GM21367 (cell line): ENCODE data around the gene SPRY2.
"Not testable (repeated sequence)": the region's sequence is repeated elsewhere in the genome, so short reads cannot be mapped to it uniquely, and the experiment has no call there.

Experiments used
- ATAC-seq: cut with Tn5 transposase; IDR thresholded peaks from one replicate; pipeline ENCODE4 v1.9.1; 2021; ENCODE audit not compliant: unreplicated experiment

Gene SPRY2

DNA sequence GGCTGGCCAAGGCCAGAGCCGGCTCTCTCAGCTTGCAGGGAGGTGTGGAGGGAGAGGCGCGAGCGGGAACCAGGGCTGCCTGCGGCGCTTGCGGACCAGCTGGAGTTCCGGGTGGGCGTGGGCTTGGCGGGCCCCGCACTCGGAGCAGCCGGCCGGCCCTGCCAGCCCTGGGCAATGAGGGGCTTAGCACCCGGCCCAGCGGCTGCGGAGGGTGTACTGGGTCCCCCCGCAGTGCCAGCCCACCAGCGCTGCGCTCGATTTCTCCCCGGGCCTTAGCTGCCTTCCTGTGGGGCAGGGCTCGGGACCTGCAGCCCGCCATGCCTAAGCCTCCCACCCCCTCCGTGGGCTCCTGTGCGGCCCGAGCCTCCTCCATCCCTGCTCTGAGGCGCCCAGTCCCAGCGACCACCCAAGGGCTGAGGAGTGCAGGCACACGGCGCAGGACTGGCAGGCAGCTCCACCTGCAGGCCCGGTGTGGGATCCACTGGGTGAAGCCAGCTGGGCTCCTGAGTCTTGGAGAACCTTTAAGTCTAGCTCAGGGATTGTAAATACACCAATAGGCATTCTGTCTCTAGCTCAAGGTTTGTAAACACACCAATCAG lies 14.7 kb upstream of the SPRY2 start:
- not testable (repeated sequence) for ATAC-seq

DNA sequence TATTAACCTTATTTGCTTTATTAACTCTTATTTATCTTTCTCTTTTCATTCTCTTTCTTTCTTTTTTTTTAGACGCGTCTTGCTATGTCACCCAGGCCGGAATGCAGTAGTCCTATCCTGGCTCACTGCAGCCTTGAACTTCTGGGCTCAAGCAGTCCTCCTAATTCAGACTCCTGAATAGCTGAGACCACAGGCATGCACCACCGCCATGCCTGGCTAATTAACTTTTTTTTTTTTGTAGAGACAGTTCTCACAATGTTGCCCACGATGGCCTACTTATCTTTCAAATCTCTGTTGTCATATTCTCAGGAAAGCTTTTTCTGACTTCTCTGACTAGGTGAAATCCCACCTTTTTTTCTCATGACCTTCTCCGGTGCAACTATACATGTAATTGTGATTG lies 7.8 kb upstream of the SPRY2 start:
- no peak for ATAC-seq

DNA sequence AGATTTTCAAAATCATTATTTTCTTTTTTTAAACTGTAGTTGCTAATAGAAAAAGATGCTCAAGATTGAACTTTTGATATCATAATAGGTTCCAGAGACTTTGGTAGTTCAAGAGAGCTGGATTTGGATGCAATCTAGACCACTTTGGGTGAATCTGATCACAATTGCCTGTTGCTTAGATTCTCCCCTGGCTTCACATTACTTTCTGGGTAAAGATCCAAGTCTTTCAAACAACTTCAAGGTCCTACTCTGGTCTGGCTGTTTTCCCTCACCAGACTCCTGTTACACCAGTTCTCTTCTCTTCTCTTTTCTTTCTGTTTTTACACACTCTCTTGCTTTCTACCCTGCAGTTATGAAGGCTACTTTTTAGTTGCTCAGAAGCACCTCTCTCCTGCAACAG lies 7.4 kb upstream of the SPRY2 start:
- no peak for ATAC-seq

DNA sequence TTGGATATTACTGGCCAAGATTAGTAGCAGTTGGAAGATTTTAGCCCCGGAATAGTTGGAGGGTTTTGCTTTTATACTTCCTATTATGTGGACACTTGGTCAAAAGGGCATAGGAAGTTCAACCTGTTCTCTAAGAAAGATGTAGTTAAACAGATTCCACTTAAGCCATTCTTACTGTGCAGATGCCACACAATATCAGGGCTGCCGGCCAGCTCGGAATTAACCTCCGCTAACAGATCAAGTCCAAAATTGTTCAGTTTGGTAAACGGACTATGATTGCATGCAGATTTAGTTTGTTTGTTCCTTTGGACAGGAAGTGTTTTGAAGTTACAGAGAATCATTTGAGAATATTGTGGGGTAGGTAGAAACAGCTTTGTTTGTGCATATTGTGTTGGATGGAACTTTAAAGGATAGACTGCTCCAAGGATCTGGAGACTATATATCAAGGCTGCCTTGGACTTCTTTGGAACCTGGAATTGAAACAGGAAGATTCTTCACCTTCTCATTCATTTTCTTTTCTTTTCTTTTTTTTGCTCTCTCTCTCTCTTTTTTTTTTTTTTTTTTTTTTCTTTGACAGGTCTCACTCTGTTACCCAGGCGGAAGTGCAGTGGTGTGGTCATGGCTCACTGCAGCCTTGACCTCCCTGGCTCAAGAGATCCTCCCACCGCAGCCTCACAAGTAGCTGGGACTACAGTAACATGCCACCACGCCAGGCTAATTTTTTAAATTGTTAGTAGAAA lies 5.0 kb upstream of the SPRY2 start:
- no peak for ATAC-seq

DNA sequence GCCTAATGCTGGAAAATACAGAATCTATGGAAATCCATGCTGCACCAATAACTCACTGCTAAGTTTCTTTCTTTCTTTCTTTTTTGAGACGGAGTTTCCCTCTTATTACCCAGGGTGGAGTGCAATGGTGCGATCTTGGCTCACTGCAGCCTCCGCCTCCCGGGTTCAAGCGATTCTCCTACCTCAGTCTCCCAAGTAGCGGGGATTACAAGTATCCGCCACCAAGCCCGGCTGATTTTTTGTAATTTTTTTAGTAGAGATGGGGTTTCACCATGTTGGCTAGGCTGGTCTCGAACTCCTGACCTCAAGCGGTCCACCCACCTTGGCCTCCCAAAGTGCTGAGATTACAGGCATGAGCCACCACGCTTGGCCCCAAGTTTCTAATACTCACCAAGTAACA lies 3.1 kb upstream of the SPRY2 start:
- not testable (repeated sequence) for ATAC-seq

DNA sequence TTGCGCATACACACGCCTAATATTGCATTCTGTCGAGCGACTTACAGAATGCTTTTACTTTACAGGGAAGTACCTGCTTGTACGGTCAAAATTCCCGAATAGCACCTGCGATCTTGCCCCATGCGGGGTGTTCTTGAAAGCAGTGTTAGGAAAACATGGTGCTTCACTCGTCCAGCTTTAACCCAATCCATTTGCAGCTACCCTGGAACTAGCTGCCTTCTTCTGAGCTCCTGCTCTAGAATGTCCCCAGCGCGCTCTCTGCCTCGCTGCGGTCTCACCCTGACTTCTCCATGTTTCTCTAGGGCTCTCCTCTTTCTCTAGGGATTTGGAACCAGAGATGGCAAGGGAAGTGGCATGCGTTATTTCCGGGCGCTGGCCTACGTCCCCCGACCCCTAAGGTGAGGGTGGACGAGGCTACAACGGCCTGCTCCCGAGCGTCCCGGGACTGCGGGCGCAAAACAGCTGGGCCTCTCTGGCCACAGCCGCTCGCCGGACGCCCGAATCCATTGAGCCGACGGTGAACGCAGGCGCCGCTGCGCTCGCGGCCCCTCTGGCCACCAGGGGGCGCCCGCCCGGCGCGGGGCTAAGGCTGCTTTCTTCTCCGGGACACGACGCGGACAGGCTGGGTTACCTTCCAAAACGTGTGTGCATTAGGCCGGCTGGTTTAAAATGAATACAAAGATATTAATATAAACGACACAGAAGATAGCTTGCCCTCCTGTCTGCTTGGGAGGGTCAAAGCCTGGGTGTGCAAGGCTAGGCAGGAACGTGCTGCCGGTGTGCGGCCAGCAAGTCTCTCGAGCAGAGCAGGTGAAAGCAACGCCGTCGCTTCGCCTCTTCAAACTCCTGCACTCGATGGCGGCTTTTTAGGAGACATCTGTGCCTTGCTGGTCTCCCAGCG lies 1.8 kb upstream of the SPRY2 start:
- peak; percentile 67 for ATAC-seq

DNA sequence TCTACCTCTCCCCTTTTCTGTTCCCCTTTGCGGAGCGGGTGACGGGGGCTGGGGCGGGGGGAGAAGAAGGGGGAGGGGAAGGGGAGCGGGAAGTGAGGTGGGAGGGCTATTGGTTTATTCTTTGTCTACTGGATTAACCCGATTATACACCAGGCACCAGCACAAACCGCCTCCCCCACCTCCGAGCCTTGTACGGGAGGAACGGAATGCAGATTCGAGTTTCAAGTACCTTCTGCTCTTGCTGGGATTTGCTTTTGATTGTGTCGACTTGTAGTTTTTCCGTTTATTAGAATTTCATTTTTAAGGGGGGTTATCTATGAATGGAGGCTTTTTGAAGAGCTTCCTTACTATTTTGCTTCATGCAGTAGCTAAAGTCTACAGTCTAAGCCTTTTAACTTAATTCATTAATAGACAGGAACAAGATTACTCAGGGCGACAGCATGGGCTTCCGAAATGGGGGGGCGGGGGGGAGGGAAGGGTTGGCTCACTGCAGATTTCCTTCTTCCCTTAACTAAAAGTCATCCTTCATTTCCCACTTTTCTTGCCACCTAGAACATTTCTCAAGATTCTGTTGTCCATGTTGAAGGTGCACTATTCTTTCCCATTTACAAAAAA lies 937 bp upstream of the SPRY2 start:
- ATAC-seq = no peak

DNA sequence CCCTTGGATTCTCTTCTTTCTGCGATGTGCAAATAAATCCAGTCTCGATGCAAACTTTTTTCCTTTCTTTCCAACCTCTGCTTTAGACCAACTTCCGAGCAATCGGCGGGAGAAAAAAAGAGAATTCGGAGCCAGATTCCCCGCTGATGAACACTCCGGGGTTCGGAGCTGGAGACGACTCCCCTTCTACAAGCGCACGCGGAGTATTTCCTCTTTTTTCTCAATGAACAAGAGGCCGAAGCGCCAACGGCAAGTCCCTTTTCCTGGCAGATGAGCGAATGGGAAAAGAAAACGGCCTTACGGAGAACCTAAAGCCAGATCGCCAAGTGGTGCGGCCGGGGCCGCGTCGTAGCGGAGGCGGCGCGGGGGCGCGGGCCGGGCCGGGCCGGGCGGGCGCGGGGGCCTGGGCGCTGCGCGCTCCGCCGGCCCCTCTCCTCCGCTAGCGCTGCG lies 250 bp downstream of the SPRY2 start:
- peak; percentile 26 for ATAC-seq

DNA sequence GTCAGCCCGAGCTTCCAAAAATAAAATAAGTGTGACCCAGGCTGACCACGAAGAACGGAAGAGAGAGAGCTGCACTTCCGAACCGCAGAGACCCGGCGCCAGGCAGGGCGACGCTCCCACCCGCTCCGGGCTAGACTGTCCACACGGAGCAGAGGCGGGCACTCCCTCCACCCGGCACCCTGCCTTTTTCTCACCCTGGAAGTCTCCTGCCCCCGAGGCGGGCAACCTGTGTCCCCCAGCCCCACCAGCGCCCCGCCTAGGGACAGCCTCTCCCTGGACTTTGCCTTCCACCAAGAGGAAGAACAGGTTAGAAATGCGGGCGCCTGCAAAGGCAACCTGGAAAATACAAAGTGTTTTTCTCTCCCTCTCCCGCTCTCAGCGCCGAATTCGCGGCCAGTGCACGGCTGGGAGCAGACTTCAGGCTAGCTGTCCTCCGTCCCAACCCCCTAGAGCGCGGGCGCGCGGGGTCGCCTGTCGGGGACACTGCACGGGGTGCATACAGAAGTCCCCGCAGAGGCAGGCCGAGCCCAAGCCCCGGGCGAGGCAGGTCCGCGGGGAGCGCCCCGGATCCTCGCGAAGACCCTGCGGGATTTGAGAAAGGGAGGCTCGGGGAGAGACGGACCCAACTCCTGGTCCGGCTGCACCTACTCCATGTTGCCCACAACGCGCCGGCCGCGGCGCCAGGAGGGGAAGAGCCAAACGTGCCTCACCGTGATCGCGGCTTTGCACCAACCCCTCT lies 845 bp downstream of the SPRY2 start:
- ATAC-seq = peak; percentile 22

DNA sequence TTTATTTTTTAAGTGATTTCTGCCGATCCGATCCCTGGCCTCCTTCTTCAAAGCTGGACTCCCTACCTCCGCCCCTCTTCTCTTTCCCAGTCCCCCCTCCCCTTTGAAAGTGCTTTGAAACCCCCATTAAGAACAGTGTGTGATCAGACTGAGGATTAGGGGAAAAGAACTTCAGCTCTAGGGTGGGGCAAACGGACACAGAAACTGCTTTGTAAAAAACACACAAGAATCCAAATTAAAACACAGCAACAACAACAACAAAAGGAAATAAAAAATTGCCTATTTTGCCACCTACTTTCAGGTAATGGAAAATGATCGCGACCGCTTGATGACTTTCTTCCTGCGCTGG lies 1.4 kb downstream of the SPRY2 start:
- ATAC-seq = no peak

DNA sequence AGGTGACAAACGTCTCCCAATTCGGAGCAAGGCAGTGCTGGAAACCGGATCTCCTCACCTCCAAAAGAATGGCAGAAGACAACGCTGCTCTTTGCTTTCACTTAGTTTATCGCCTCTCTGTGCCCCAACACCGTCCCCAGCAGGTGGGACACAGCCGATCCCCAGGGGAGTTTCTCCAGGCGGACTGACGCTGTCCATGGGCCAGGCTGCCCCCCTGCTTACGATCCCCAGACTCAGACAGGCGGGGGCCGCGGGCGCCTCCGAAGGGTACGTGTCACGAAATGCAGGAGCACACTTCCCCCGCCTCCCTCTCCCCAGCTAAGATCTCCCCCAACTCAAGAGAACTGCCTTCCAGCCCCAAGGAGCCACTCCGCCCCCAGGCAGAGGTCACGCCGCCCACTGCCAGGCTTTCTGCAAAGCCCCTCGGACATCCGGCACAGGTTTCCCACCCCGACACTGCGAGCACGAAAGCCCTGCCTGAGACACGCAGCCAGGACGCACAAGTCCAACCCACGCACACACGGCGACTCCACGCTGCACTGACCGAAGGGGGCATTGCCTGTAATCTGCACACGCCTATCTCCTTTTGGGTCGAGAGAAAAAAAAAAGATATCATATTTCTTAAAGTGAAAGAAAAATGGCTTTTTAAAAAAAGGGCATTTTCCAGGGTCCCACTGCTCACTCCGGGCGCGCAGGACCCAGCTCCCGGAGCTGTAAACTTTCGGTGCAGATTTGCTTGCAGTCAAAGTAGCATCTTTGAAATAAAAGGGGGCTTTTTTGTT lies 2.0 kb downstream of the SPRY2 start:
- no peak for ATAC-seq

DNA sequence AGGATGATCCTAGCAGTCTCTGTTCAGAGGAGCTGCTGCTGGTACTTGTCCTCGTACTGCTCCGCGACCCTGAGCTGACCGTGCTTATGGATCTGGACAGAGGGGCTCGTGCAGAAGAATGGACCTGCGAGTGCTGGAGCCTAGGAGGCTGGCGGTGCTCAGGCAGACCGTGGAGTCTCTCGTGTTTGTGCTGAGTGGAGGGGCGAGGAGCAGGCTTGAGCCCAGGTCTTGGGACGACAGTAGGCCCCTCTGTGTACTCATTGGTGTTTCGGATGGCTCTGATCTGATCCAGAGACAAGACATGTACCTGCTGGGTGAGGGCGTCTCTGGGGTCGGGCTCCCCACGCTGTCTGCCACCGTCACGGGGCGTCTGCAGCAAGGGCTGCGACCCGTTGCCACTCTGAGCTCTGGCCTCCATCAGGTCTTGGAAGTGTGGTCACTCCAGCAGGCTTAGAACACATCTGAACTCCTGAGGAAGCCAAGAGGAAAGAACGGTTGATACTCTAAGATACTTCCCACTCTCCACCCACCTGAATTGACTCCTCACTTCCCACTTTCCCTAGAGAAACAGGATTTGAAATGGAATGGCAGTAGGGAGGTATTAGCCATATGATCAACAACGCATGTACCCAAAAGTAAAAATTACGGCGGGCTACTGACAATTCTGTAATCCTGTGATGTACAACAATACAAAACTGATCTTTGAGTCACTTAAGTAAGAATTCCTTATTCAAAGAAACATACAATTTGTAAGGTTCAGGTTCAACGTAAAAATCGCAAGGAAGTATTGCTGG lies 3.4 kb downstream of the SPRY2 start:
- no peak for ATAC-seq

DNA sequence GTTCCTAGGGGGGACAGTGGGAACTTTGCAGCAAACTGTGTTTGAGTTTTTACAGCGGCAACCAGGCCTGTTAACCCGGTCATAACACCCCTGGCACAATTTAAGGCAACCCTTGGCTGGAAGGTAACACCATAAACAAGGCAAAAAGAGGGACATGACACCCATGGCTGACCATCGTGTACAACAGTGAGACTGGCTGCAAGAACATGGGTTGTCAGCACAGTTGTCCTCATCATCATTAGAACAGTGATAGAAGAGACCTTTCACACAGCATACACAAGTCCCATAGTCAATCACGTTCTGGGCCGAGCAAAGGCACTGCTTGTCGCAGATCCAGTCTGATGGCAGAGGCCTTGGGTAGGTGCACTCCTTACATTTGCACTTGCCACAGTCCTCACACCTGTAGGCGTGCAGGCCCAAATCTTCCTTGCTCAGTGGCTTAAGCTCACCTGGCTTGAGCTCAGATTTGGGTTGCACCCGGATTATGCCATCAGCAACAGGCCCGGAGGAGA lies 4.1 kb downstream of the SPRY2 start:
- ATAC-seq = no peak

DNA sequence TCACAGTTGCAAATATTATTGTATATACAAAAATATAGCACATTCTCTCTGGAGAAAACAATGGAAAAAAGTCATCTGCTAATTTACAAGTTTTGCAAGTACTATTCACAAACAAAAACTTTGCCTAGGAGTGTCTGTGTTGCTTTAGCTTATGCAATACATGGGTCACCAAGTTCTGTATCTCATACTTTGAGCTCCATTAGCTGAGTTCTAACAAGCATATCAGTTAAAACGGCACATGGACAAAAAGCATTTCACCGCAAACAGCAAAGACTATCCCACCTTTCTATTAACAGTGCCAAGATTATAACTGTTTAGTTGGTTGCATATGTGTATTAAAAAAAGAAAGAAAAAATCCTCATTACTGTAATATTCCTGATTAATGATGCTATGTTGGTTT lies 4.6 kb downstream of the SPRY2 start:
- ATAC-seq = no peak

DNA sequence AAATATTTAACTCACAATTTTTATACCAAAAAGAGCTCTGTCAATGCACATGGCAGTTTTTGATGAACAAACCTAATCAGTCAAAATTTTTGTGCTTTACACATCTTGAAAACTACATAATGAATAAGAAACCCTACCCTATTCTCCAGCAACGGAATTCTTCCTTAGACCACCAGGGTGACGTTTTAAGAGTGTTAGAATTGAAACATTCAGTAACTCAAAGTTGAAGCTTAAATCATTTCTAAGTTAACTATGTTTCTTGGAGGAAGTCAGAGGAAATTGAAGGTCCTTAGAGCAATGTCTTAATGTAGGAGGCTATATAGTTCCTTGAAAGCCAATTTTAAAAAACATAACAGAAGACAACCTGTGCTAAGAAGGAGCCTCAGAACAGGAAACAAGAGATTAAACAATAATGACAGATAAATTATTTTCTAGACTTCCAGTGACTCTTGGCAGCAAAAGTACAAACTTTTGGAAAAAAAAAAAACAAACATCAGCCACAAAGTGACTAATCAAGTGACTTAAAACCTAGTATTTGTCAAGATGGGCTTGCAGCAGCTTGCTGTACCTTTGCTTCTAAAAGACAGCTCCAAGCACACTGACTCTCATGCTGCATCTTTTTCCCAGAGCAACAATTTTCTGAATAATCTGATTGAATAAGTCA lies 6.2 kb downstream of the SPRY2 start:
- ATAC-seq = no peak

DNA sequence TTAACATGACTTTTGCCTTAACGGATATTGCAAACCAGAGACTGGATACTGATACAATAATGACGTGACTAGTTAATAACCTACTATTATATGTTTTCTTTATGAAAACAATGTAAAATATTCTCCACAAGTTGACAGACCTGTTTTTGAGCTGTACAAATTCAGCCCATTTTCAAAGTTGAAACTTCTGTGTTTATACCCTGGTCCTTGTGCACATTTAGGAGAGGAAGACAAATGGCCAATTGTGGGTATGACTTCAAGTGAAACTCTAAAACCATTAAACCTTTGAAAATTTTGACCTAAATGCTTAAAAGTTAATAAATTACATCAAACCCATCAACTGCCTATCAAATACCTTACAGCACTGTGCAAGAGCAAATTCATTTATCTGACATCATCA lies 8.9 kb downstream of the SPRY2 start:
- no peak for ATAC-seq

DNA sequence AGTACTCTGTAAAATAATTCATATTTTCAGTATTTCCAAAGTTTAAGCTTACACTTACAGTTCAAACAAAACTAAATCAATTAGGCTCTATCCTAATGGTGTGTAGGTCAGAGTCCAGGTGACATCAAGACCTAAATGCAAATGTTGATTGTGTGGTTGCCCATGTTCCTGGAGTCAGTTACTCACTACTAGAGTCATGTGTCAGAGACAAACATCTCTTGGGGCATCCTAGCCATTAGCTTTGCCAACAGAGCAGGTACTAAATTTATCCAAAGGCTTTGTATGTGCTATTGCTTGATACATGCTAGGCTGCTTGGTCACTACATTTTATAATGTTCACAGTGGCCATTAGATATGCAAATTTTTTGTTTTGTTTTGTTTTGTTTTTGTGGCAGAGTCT lies 11.7 kb downstream of the SPRY2 start:
- ATAC-seq = no peak

DNA sequence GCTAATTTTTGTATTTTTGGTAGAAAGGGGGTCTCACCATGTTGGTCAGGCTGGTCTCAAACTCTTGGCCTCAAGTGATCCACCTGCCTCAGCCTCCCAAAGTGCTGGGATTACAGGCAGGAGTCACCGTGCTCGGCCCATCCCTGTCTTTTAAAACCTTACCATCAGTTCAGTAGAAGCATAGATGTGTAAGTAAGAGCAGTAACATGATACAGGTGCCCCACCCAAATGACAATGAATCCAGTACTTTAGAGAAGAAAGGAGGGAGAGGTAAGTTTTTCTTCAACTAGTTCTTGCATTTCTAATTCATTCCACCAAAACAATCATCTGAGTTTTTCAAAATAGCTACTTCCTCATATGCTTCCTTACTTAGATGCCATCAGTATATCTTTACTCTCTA lies 21.9 kb downstream of the SPRY2 start:
- no peak for ATAC-seq
